Fibroblast of lung (primary cell): Measurements from ENCODE around the gene SLC66A2.

Source experiments
- CTCF ChIP-seq, 2 donors: IDR thresholded peaks in 1 of 2; conservative IDR thresholded peaks in 1 of 2; 1 replicate in 1 of 2; 2 replicates in 1 of 2; pipeline ENCODE4 v1.5.1; 2011 to 2012; ENCODE audit warnings: low read length in 2 of 2, control low read depth in 1 of 2, inconsistent platforms in 1 of 2, low read depth in 1 of 2, mild to moderate bottlenecking in 1 of 2
- EZH2 ChIP-seq: IDR thresholded peaks from 2 replicates; pipeline ENCODE4 v1.5.1; 2012; ENCODE audit warnings: low read length, control low read depth, mild to moderate bottlenecking; ENCODE audit errors: missing control alignments

GRCh38 chr18:79983793-79984192, 32.3 kb upstream of the SLC66A2 start:
- TF ChIP-seq CTCF (conservative IDR thresholded peaks at IDR 0.05 in 1 of 2, IDR thresholded peaks at IDR 0.05 in 1 of 2; ENCODE audit: low read depth in 1 of 2, low read length in 2 of 2) (no peak), EZH2 (no peak)
